Naive B cell (primary cell): ENCODE data around the gene TOR1AIP2. TPM values are rescaled to one million over a fixed set of nuclear protein-coding genes. Genes with fewer than 3 reads are reported as not detected.

Source experiments
- ATAC-seq, 2 donors: fragments of 150-1000 bp; cut with Tn5 transposase; 2 replicates each; pipeline ENCODE4 v1.10.0; 2021; ENCODE audit warnings: low read depth in 2 of 2, mild to moderate bottlenecking in 2 of 2, moderate library complexity in 2 of 2
- DNase-seq: peaks from one replicate; pipeline ENCODE4 v3.0.0; 2022
- H3K27ac Mint-ChIP-seq, 6 donors: one replicate each; pipeline ENCODE4 v1.8.0; 2020 to 2022; ENCODE audit warnings: mild to moderate bottlenecking in 6 of 6, mixed read lengths in 6 of 6, moderate library complexity in 5 of 6, inconsistent platforms in 2 of 6
- H3K27me3 Mint-ChIP-seq, 3 donors: one replicate each; pipeline ENCODE4 v1.8.0; 2021 to 2022; ENCODE audit warnings: mixed read lengths in 3 of 3, mild to moderate bottlenecking in 1 of 3
- H3K36me3 Mint-ChIP-seq, 2 donors: one replicate each; pipeline ENCODE4 v1.8.0; 2020 to 2022; ENCODE audit warnings: mixed read lengths in 2 of 2, inconsistent platforms in 1 of 2, mild to moderate bottlenecking in 1 of 2
- H3K4me1 Mint-ChIP-seq, 3 donors: one replicate each; pipeline ENCODE4 v1.8.0; 2020 to 2022; ENCODE audit warnings: mixed read lengths in 3 of 3, inconsistent platforms in 1 of 3, mild to moderate bottlenecking in 1 of 3, moderate library complexity in 1 of 3
- H3K4me3 Mint-ChIP-seq, 8 donors: one replicate each; pipeline ENCODE4 v1.8.0; 2020 to 2022; ENCODE audit warnings: mild to moderate bottlenecking in 8 of 8, mixed read lengths in 8 of 8, moderate library complexity in 8 of 8, inconsistent platforms in 2 of 8
- H3K9me3 Mint-ChIP-seq, 7 donors: one replicate each; pipeline ENCODE4 v1.8.0; 2020 to 2022; ENCODE audit warnings: mixed read lengths in 7 of 7, mild to moderate bottlenecking in 5 of 7, inconsistent platforms in 2 of 7, moderate library complexity in 1 of 7
- polyA plus RNA-seq, 6 donors: library from polyadenylated mRNA; unstranded; fragments of 300-500 nt; fragmentation: Illumina TruSeq; gene quantifications; one replicate each; pipeline ENCODE4 v1.2.3, GENCODE V29; 2021; ENCODE audit warnings: low read depth in 6 of 6

Gene TOR1AIP2
- polyA plus RNA-seq, 6 donors from 2014 or later: 9.9 to 18.1 (median 14.2) TPM

GRCh38 chr1:179828554-179829110, 49.0 kb downstream of the TOR1AIP2 start:
- Mint-ChIP-seq H3K27ac (no peak overlapping the region), H3K36me3 (no peaks in the 10 kb centered on the region), H3K27me3 (peaks cover 0 to 30% (median 10%) of the 10 kb centered on the region in 3 donors), H3K4me1 (peaks cover 0 to 13% (median 0%) of the 10 kb centered on the region in 3 donors), H3K9me3 (no peaks in the 10 kb centered on the region), H3K4me3 (no peak overlapping the region)
- DNase-seq: no peak
- no peak for ATAC-seq

DNA sequence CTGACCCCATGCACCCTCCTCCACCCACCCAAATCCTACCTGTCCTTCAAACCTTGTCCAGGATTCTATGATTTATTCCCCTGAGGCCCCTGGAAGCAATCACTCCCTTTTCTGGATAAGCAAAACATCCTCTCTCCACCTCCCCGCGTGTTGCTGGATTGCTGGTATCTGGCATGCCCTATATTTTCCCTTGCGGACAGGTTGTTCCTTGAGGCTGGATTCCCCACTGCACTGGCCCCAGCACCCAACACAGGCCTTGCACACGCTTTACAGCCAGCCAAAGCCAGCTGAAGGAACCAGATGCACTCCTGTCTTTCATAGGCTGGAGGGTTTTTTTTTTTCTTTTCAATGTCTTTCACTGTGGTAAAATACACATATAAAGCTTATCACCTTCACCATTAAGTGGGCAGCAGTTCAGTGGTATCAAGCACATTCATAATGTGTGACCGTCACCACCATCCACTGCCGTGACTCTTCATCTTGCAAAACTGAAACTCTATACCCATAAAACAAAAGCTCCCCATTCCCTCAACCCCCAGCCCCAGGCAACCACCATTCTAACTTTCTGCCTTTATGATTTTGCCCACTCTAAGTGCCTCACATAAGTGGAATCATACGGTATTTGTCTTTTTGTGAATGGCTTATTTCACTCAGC, 50.9 kb downstream of the TOR1AIP2 start:
- ATAC-seq: no peak
- Mint-ChIP-seq H3K9me3 (no peaks in the 10 kb centered on the region), H3K4me3 (peak overlapping the region in 1 of 8 donors; percentile 18), H3K27me3 (peaks cover 0 to 30% (median 10%) of the 10 kb centered on the region in 3 donors), H3K36me3 (no peaks in the 10 kb centered on the region), H3K4me1 (peaks cover 0 to 13% (median 0%) of the 10 kb centered on the region in 3 donors), H3K27ac (no peak overlapping the region)
- DNase-seq: no peak

DNA sequence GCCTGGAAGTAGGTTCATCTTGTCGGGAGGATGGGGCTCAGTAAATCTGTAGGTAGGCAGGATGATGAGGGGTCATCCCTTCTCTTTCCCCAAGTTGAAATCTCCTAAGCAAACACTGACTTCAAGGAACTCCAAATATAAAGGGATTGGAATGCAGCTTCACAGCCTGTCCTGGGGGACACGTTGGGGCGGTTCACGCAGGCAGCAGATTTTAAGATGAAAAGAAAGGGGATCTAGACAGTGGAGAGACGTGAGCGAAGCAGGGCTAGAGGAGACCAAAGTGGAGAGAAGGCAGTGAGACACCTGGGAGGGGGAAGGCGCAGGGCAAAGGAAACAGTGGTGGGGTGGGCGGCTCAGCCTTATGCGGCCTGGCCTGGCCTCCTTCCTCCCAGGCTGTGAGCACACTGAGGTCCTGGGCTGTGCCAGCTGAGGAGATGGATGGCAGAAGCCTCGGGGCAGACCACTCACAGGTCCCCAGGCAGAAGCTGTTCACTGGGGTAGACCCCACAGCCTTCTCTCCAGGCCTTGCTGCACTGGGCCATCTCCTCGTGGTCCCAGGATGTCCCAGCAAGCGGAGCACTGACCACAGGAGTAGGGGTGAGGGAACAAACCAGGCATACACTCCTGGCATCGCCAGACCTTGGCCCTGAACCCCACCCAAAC, 51.7 kb downstream of the TOR1AIP2 start:
- peak overlapping the region in 1 of 6 donors; percentile 66 for H3K27ac Mint-ChIP-seq

DNA sequence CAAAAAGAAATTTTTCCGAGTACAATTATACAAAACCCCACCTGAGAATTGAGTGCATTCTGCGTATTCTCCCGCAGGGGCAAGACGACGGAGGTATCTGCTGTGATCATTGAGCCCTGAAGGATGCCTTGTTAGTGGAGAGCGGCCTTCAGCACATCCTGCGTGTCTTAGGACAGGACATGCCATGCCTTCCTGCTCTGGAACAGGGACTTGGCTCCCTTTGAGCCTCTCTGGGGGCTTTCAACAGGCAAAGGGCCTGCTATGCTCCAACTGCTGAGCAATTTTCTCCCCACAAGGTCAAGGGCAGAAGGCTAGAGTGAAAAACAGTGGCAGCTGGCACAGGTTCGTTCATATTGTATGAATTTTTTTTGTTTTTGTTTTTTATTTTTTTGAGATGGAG, 52.4 kb downstream of the TOR1AIP2 start:
- DNase-seq (no peak), ATAC-seq (no peak)
- peaks cover 0 to 3% (median 0%) of the 10 kb centered on the region in 3 donors for H3K4me1 Mint-ChIP-seq
- peaks cover 0 to 30% (median 10%) of the 10 kb centered on the region in 3 donors for H3K27me3 Mint-ChIP-seq
- no peak overlapping the region for H3K27ac Mint-ChIP-seq
- H3K9me3 Mint-ChIP-seq: no peaks in the 10 kb centered on the region
- no peak overlapping the region for H3K4me3 Mint-ChIP-seq
- H3K36me3 Mint-ChIP-seq: no peaks in the 10 kb centered on the region

More for the DNA sequence above, 51.7 kb downstream of the TOR1AIP2 start:
- DNase-seq: no peak
- H3K4me1 Mint-ChIP-seq: peaks cover 0 to 5% (median 0%) of the 10 kb centered on the region in 3 donors
- no peaks in the 10 kb centered on the region for H3K36me3 Mint-ChIP-seq
- peaks cover 0 to 30% (median 10%) of the 10 kb centered on the region in 3 donors for H3K27me3 Mint-ChIP-seq
- no peak overlapping the region for H3K4me3 Mint-ChIP-seq
- no peak for ATAC-seq
- H3K9me3 Mint-ChIP-seq: no peaks in the 10 kb centered on the region

DNA sequence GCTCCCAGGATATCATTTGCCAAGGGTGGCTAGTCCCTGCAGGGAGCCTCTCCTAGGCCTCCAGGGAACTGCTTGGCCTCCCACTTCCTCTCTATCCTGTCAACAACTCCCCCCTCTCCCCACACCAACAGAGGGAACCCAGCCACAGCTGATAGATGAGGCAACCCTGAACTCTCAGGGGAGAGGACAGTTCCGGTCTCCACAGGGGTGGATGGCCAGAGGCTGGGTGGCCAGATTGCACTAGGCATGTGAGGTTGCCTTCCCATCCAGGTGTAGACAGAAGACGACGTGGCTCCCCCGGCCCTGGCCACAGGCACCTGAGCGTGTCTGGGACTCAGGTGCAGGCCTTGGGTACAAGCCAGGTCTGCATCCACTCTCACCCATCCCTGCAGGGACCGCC, 53.3 kb downstream of the TOR1AIP2 start:
- no peaks in the 10 kb centered on the region for H3K9me3 Mint-ChIP-seq
- DNase-seq (no peak), ATAC-seq (no peak)
- peaks cover 0 to 30% (median 10%) of the 10 kb centered on the region in 3 donors for H3K27me3 Mint-ChIP-seq
- peaks cover 0 to 3% (median 0%) of the 10 kb centered on the region in 3 donors for H3K4me1 Mint-ChIP-seq
- no peak overlapping the region for H3K4me3 Mint-ChIP-seq
- H3K27ac Mint-ChIP-seq: no peak overlapping the region
- H3K36me3 Mint-ChIP-seq: no peaks in the 10 kb centered on the region

GRCh38 chr1:179823693-179824092, 53.9 kb downstream of the TOR1AIP2 start:
- H3K9me3 Mint-ChIP-seq: no peaks in the 10 kb centered on the region
- H3K36me3 Mint-ChIP-seq: no peaks in the 10 kb centered on the region
- H3K4me1 Mint-ChIP-seq: peaks cover 0 to 1% (median 0%) of the 10 kb centered on the region in 3 donors
- H3K4me3 Mint-ChIP-seq: peak overlapping the region in 1 of 8 donors; percentile 53
- no peak overlapping the region for H3K27ac Mint-ChIP-seq
- ATAC-seq: no peak
- H3K27me3 Mint-ChIP-seq: peaks cover 0 to 26% (median 16%) of the 10 kb centered on the region in 3 donors
- no peak for DNase-seq

DNA sequence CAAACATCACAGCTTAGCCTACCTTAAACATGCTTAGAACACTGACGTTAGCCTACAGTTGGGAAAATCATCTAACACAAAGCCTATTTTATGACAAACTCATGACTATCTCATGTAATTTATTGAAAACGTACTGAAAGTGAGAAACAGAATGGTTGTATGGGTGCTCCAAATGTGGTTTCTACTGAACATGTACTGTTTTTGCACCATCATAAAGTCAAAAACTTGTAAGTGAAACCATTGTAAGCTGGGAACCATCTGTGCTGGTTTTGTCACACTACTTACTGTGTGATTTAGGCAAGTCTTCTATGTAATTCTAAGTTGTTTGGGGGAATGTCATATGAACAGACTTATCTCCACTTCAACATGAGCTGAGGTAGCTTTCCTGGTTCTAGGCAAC, 55.5 kb downstream of the TOR1AIP2 start:
- Mint-ChIP-seq H3K4me3 (no peak overlapping the region), H3K36me3 (no peaks in the 10 kb centered on the region), H3K27ac (peak overlapping the region in 1 of 6 donors; percentile 62), H3K9me3 (no peaks in the 10 kb centered on the region), H3K4me1 (no peaks in the 10 kb centered on the region), H3K27me3 (peaks cover 0 to 30% (median 17%) of the 10 kb centered on the region in 3 donors)
- DNase-seq: no peak
- ATAC-seq: no peak

GRCh38 chr1:179821524-179821923, 56.1 kb downstream of the TOR1AIP2 start:
- H3K4me3 Mint-ChIP-seq: no peak overlapping the region
- DNase-seq: no peak
- H3K27me3 Mint-ChIP-seq: peaks cover 0 to 31% (median 17%) of the 10 kb centered on the region in 3 donors
- no peak for ATAC-seq
- H3K36me3 Mint-ChIP-seq: no peaks in the 10 kb centered on the region
- H3K9me3 Mint-ChIP-seq: no peaks in the 10 kb centered on the region
- peak overlapping the region in 2 of 6 donors; percentile 39 to 44 for H3K27ac Mint-ChIP-seq
- no peaks in the 10 kb centered on the region for H3K4me1 Mint-ChIP-seq

DNA sequence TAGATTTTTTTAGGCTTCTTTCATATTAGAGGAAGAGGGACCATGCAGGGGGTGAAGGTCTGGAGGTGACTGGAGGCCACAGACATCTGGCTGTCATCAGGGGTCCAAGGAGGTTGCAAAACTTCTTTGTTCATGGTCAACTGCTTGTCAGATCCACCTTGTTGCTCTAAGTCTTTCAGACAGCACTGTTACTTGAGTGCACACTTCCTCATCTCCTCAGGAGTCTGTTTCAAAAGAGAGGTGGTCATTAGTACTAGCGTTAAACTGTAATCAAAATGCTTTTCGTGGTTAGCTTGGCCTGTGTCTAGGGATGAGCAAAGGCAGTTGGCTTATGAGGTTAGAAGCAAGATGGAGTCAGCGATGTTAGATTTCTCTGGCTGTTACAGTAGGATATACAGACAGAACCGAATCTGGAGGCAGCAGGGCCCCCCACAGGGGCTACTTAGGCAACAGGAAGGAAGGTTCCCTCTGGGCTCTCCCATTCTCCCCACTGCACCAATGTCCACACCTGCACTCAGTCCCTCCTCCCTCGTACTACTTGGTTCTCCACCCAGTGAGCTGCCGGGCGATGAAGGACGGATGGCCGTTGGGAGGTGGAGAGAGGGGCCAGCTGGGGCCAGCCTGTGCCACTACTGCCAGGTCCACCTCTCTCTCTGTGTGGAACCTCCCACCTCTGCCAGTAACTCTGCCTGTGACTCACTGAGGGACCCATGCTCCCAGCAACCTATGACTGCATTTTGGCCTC, 57.2 kb downstream of the TOR1AIP2 start:
- no peak for DNase-seq
- ATAC-seq: no peak
- peak overlapping the region in 2 of 6 donors; percentile 62 to 73 for H3K27ac Mint-ChIP-seq

GRCh38 chr1:179818743-179819173, 58.8 kb downstream of the TOR1AIP2 start:
- Mint-ChIP-seq H3K27me3 (peaks cover 10 to 34% (median 22%) of the 10 kb centered on the region in 3 donors), H3K4me3 (no peak overlapping the region), H3K27ac (peak overlapping the region in 1 of 6 donors; percentile 64), H3K9me3 (no peaks in the 10 kb centered on the region), H3K36me3 (no peaks in the 10 kb centered on the region), H3K4me1 (peaks cover 16 to 22% (median 17%) of the 10 kb centered on the region in 3 donors)
- DNase-seq (no peak), ATAC-seq (no peak)

More for the DNA sequence above, 57.2 kb downstream of the TOR1AIP2 start:
- Mint-ChIP-seq H3K9me3 (no peaks in the 10 kb centered on the region), H3K4me1 (peaks cover 3 to 7% (median 4%) of the 10 kb centered on the region in 3 donors), H3K27me3 (peaks cover 3 to 32% (median 27%) of the 10 kb centered on the region in 3 donors), H3K4me3 (peak overlapping the region in 1 of 8 donors; percentile 21), H3K36me3 (no peaks in the 10 kb centered on the region)

- Mint-ChIP-seq H3K9me3 (no peaks in the 10 kb centered on the region), H3K4me3 (peak overlapping the region in 3 of 8 donors; percentile 4 to 34 (median 15)), H3K27ac (no peak overlapping the region)
Observed at GRCh38 chr1:179818260-179818659, 59.3 kb downstream of the TOR1AIP2 start.

GRCh38 chr1:179817789-179818188, 59.8 kb downstream of the TOR1AIP2 start:
- DNase-seq (no peak), ATAC-seq (no peak)
- Mint-ChIP-seq H3K4me3 (peak overlapping the region in 3 of 8 donors; percentile 15 to 78 (median 34)), H3K9me3 (no peaks in the 10 kb centered on the region), H3K36me3 (no peaks in the 10 kb centered on the region), H3K27ac (no peak overlapping the region), H3K27me3 (peaks cover 10 to 41% (median 24%) of the 10 kb centered on the region in 3 donors), H3K4me1 (peaks cover 16 to 22% (median 17%) of the 10 kb centered on the region in 3 donors)

More at GRCh38 chr1:179818260-179818659, 59.3 kb downstream of the TOR1AIP2 start:
- Mint-ChIP-seq H3K4me1 (peaks cover 16 to 22% (median 17%) of the 10 kb centered on the region in 3 donors), H3K36me3 (no peaks in the 10 kb centered on the region), H3K27me3 (peaks cover 10 to 36% (median 22%) of the 10 kb centered on the region in 3 donors)
- DNase-seq (no peak), ATAC-seq (no peak)

GRCh38 chr1:179817056-179817455, 60.5 kb downstream of the TOR1AIP2 start:
- Mint-ChIP-seq H3K36me3 (no peaks in the 10 kb centered on the region), H3K9me3 (no peaks in the 10 kb centered on the region), H3K4me1 (peaks cover 16 to 22% (median 17%) of the 10 kb centered on the region in 3 donors), H3K27me3 (peaks cover 10 to 48% (median 31%) of the 10 kb centered on the region in 3 donors), H3K27ac (no peak overlapping the region), H3K4me3 (peak overlapping the region in 3 of 8 donors; percentile 25 to 54 (median 41))
- DNase-seq (no peak), ATAC-seq (no peak)
